H1 (cell line): Measurements from ENCODE around the gene TTC13. TPM values are rescaled to one million over a fixed set of nuclear protein-coding genes. Genes with fewer than 3 reads are reported as not detected.

ENCODE experiments used
- CTCF ChIA-PET: fragments of 300-600 bp; sonication (Branson Sonifier 250); formaldehyde crosslinking; loops from one replicate; lab custom pipeline; 2021; ENCODE audit not compliant: partially characterized antibody; lab: Charles Lee
- POLR2A ChIA-PET: fragments of 300-600 bp; sonication (Branson Sonifier 250); formaldehyde crosslinking; loops from one replicate; lab custom pipeline; 2021; ENCODE audit warnings: inconsistent platforms; ENCODE audit not compliant: partially characterized antibody; lab: Charles Lee
- DNase-seq, 2 experiments: peaks; one replicate each; pipeline versions ENCODE4 v3.0.0 to v3.0.0-alpha.2; 2010 to 2022; ENCODE audit warnings: low spot score in 2 of 2, low read depth in 1 of 2, mixed read lengths in 1 of 2
- FAIRE-seq: peaks from 2 replicates; lab custom pipeline; 2011; peaks lifted over from hg19 to GRCh38; lab: Jason Lieb, UNC
- H2AFZ ChIP-seq: 2 replicates; pipeline ENCODE4 v1.8.1; 2012; ENCODE audit warnings: low read length, inconsistent platforms
- H2AK5ac ChIP-seq: 2 replicates; pipeline ENCODE4 v1.6.1; 2013; ENCODE audit warnings: low read depth, low read length
- H2BK120ac ChIP-seq: replicated peaks from 2 replicates; pipeline ENCODE3; 2013; ENCODE audit warnings: low read depth, low read length, inconsistent platforms
- H2BK12ac ChIP-seq: 2 replicates; pipeline ENCODE4 v1.6.1; 2013; ENCODE audit warnings: low read depth, low read length
- H2BK15ac ChIP-seq: 2 replicates; pipeline ENCODE4 v1.6.1; 2013; ENCODE audit warnings: low read length
- H2BK20ac ChIP-seq: 2 replicates; pipeline ENCODE4 v1.6.1; 2013; ENCODE audit warnings: low read length
- H2BK5ac ChIP-seq: 2 replicates; pipeline ENCODE4 v1.6.1; 2013; ENCODE audit warnings: low read depth, low read length
- H3K14ac ChIP-seq: 2 replicates; pipeline ENCODE4 v1.6.1; 2013; ENCODE audit warnings: inconsistent platforms; ENCODE audit not compliant: insufficient read length
- H3K18ac ChIP-seq: 2 replicates; pipeline ENCODE4 v1.6.1; 2013; ENCODE audit warnings: low read length; ENCODE audit errors: extremely low read depth
- H3K23ac ChIP-seq: 2 replicates; pipeline ENCODE4 v1.6.1; 2013; ENCODE audit warnings: inconsistent platforms; ENCODE audit not compliant: insufficient read length
- H3K23me2 ChIP-seq: 2 replicates; pipeline ENCODE4 v1.6.1; 2013; ENCODE audit warnings: low read depth, low read length
- H3K27ac ChIP-seq: 2 replicates; pipeline ENCODE4 v1.6.1; 2011; ENCODE audit warnings: low read depth, low read length, inconsistent platforms
- H3K27me3 ChIP-seq, 4 experiments: replicated peaks in 1 of 4; 1 replicate in 1 of 4; 2 replicates in 3 of 4; pipeline versions ENCODE4 v1.6.1 to v1.8.1; 2011 to 2013; ENCODE audit warnings: low read length in 3 of 4, mild to moderate bottlenecking in 3 of 4, inconsistent platforms in 2 of 4, mixed read lengths in 2 of 4, moderate library complexity in 1 of 4; ENCODE audit not compliant: control insufficient read depth in 3 of 4, insufficient read depth in 3 of 4; ENCODE audit errors: extremely low read depth in 1 of 4
- H3K36me3 ChIP-seq, 4 experiments: 2 replicates each; pipeline versions ENCODE4 v1.6.1 to v1.8.1; 2011 to 2013; ENCODE audit warnings: mild to moderate bottlenecking in 4 of 4, low read length in 3 of 4, moderate library complexity in 2 of 4, control low read depth in 1 of 4, inconsistent platforms in 1 of 4; ENCODE audit not compliant: insufficient read depth in 4 of 4, control insufficient read depth in 2 of 4
- H3K4ac ChIP-seq: replicated peaks from 2 replicates; pipeline ENCODE3; 2013; ENCODE audit warnings: low read length, low read depth, mixed read lengths, inconsistent platforms; ENCODE audit not compliant: insufficient read length
- H3K4me1 ChIP-seq, 4 experiments: replicated peaks in 1 of 4; 1 replicate in 1 of 4; 2 replicates in 3 of 4; pipeline versions ENCODE4 v1.6.1 to v1.8.1; 2011 to 2013; ENCODE audit warnings: low read length in 3 of 4, inconsistent platforms in 2 of 4, mixed read lengths in 1 of 4; ENCODE audit not compliant: insufficient read depth in 4 of 4, control insufficient read depth in 3 of 4
- H3K4me2 ChIP-seq, 2 experiments: 2 replicates each; pipeline versions ENCODE4 v1.6.1 to v1.8.1; 2011 to 2013; ENCODE audit warnings: low read depth in 2 of 2, low read length in 2 of 2, control low read depth in 1 of 2, inconsistent platforms in 1 of 2, mild to moderate bottlenecking in 1 of 2; ENCODE audit not compliant: insufficient read depth in 1 of 2
- H3K4me3 ChIP-seq, 4 experiments: fragments of 200-600, 300-600 bp in 1 of 4; sonication (generic), shearing (Covaris generic), sonication (Bioruptor Twin) in 1 of 4; 2 replicates each; pipeline versions ENCODE4 v1.5.1 to v1.8.1; 2011 to 2016; ENCODE audit warnings: low read length in 4 of 4, low read depth in 3 of 4, control low read depth in 2 of 4, inconsistent platforms in 2 of 4, mild to moderate bottlenecking in 2 of 4, mixed read lengths in 1 of 4, moderate library complexity in 1 of 4; ENCODE audit not compliant: insufficient read depth in 2 of 4; ENCODE audit errors: extremely low read depth in 1 of 4
- H3K56ac ChIP-seq: replicated peaks from 2 replicates; pipeline ENCODE3; 2013; ENCODE audit warnings: low read depth, mild to moderate bottlenecking, mixed read lengths, low read length, inconsistent platforms; ENCODE audit not compliant: insufficient read length
- H3K79me1 ChIP-seq: 2 replicates; pipeline ENCODE4 v1.6.1; 2013; ENCODE audit warnings: low read depth, low read length, control low read depth
- H3K79me2 ChIP-seq, 2 experiments: 2 replicates each; pipeline versions ENCODE4 v1.6.1 to v1.8.1; 2012 to 2013; ENCODE audit warnings: low read length in 2 of 2, mild to moderate bottlenecking in 2 of 2, inconsistent platforms in 1 of 2; ENCODE audit not compliant: insufficient read depth in 2 of 2, control insufficient read depth in 1 of 2
- H3K9ac ChIP-seq, 4 experiments: replicated peaks in 1 of 4; 1 replicate in 1 of 4; 2 replicates in 3 of 4; pipeline versions ENCODE4 v1.6.1 to v1.8.1; 2011 to 2013; ENCODE audit warnings: low read depth in 3 of 4, low read length in 3 of 4, control low read depth in 2 of 4, mild to moderate bottlenecking in 2 of 4, moderate library complexity in 2 of 4, inconsistent platforms in 1 of 4; ENCODE audit errors: extremely low read depth in 1 of 4
- H3K9me3 ChIP-seq, 2 experiments: 2 replicates each; pipeline versions ENCODE4 v1.6.1 to v1.8.1; 2012 to 2013; ENCODE audit warnings: mild to moderate bottlenecking in 2 of 2, moderate library complexity in 2 of 2, control low read depth in 1 of 2, inconsistent platforms in 1 of 2, low read depth in 1 of 2, low read length in 1 of 2, mixed read lengths in 1 of 2; ENCODE audit not compliant: insufficient read depth in 2 of 2
- H4K20me1 ChIP-seq, 2 experiments: replicated peaks in 1 of 2; 2 replicates each; pipeline versions ENCODE3 to v1.8.1; 2011 to 2013; ENCODE audit warnings: inconsistent platforms in 2 of 2, low read length in 2 of 2, mild to moderate bottlenecking in 1 of 2; ENCODE audit not compliant: insufficient read depth in 2 of 2, control insufficient read depth in 1 of 2
- H4K5ac ChIP-seq: 2 replicates; pipeline ENCODE4 v1.6.1; 2013; ENCODE audit warnings: low read length, low read depth, mixed read lengths, inconsistent platforms; ENCODE audit not compliant: insufficient read length
- H4K8ac ChIP-seq: 2 replicates; pipeline ENCODE4 v1.8.0; 2013; ENCODE audit warnings: mild to moderate bottlenecking, moderate library complexity, low read length, inconsistent platforms; ENCODE audit not compliant: insufficient read depth; ENCODE audit errors: extremely low read depth
- H4K91ac ChIP-seq: replicated peaks from 2 replicates; pipeline ENCODE3; 2013; ENCODE audit warnings: low read length, mixed read lengths, inconsistent platforms; ENCODE audit not compliant: insufficient read length
- FOSL1 ChIP-seq: IDR thresholded peaks from 2 replicates; pipeline ENCODE4 v1.6.1; 2011; ENCODE audit warnings: mild to moderate bottlenecking, low read depth, low read length, moderate library complexity; ENCODE audit not compliant: insufficient read depth
- POLR2AphosphoS5 ChIP-seq: IDR thresholded peaks from 2 replicates; pipeline ENCODE4 v1.6.1; 2011; ENCODE audit warnings: low read depth, low read length
- POU5F1 ChIP-seq: IDR thresholded peaks from 2 replicates; pipeline ENCODE4 v1.6.1; 2011; ENCODE audit warnings: low read depth, mild to moderate bottlenecking, low read length, moderate library complexity
- SIRT6 ChIP-seq: IDR thresholded peaks from one replicate; pipeline ENCODE4 v1.7.1; 2012; ENCODE audit warnings: low read length, inconsistent platforms
- polyA plus RNA-seq, 7 experiments: library from polyadenylated mRNA; depleted of rRNA in 3 of 7; stranded (reverse) in 5 of 7; unstranded in 2 of 7; fragments of >200 nt in 5 of 7; fragments of 200-250 nt in 2 of 7; gene quantifications; 1 replicate in 5 of 7; 2 replicates in 1 of 7; 4 replicates in 1 of 7; pipeline versions ENCODE4 v1.2.1 to v1.2.3, GENCODE V29; 2011 to 2013; ENCODE audit warnings: missing spikeins in 2 of 7, mixed read lengths in 2 of 7
- total RNA-seq: library from RNA; stranded (reverse); fragmentation: NEBNext Ultra II Directional; extraction: Animal tissue kit (Norgen Biotek cat#: 25700); gene quantifications from 2 replicates; pipeline ENCODE4 v1.2.1, GENCODE V29; 2021
- TF ChIP-seq, protein P1 (sequence below): IDR thresholded peaks from 2 replicates; pipeline ENCODE4 v1.6.1; 2012; ENCODE audit warnings: low read length, inconsistent platforms

The TTC13 gene
- total and polyA plus RNA-seq, 2 of the 8 experiments (the other 6 are each of a cell fraction or from before 2014, with no cell fraction given) = 3.1 to 7.1 TPM

DNA sequence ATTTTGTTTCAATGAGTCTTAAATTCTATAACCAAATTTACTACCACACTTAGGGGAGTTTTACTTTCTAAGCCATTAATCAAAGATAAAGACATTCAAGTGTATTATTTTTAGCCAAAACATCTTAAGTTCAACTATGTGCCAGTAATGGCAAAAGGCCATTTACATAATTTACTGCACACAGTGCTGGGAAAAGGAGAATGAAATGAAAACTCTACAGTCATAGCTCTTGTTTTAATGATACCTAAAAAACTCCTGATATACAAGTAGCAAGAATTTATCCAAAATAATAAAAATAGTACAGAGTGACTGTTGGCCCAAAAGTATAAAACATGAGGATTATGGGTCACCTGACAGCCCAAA, 67.9 kb downstream of the TTC13 start:
- no peak overlapping the region for H2BK12ac ChIP-seq
- no peaks in the 10 kb centered on the region; a peak in 1 of 7 replicates for H3K4me1 ChIP-seq
- no peak overlapping the region for H3K18ac ChIP-seq
- FAIRE-seq (no peak), DNase-seq (no peak)
- H3K27ac ChIP-seq = no peak overlapping the region
- ChIA-PET CTCF (no interaction called here), POLR2A (no interaction called here)
- no peak overlapping the region for H2BK120ac ChIP-seq
- H2BK20ac ChIP-seq = no peak overlapping the region
- no peak overlapping the region for H4K8ac ChIP-seq
- no peak overlapping the region for H3K23ac ChIP-seq
- no peak overlapping the region for H3K14ac ChIP-seq
- H2AFZ ChIP-seq = no peak overlapping the region
- H4K5ac ChIP-seq = no peak overlapping the region
- H3K23me2 ChIP-seq = no peaks in the 10 kb centered on the region
- H3K79me1 ChIP-seq = no peaks in the 10 kb centered on the region
- H3K4me2 ChIP-seq = no peak overlapping the region
- H3K36me3 ChIP-seq = no peaks in the 10 kb centered on the region; a peak in 1 of 8 replicates
- no peak overlapping the region for H4K91ac ChIP-seq
- no peak overlapping the region for H3K9ac ChIP-seq
- no peak overlapping the region for H2BK15ac ChIP-seq
- H3K9me3 ChIP-seq = no peaks in the 10 kb centered on the region
- H3K79me2 ChIP-seq = no peaks in the 10 kb centered on the region
- no peak overlapping the region for H3K4me3 ChIP-seq
- H2BK5ac ChIP-seq = no peak overlapping the region
- no peaks in the 10 kb centered on the region for H3K27me3 ChIP-seq
- no peak overlapping the region for H2AK5ac ChIP-seq
- no peak overlapping the region for H3K56ac ChIP-seq
- peaks cover 0 to 3% of the 10 kb centered on the region in 2 experiments for H4K20me1 ChIP-seq
- no peak overlapping the region for H3K4ac ChIP-seq
- TF ChIP-seq SIRT6 = no peak
- TF ChIP-seq POLR2AphosphoS5 = no peak
- TF ChIP-seq, protein P1, sequence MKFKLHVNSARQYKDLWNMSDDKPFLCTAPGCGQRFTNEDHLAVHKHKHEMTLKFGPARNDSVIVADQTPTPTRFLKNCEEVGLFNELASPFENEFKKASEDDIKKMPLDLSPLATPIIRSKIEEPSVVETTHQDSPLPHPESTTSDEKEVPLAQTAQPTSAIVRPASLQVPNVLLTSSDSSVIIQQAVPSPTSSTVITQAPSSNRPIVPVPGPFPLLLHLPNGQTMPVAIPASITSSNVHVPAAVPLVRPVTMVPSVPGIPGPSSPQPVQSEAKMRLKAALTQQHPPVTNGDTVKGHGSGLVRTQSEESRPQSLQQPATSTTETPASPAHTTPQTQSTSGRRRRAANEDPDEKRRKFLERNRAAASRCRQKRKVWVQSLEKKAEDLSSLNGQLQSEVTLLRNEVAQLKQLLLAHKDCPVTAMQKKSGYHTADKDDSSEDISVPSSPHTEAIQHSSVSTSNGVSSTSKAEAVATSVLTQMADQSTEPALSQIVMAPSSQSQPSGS = no peak
- TF ChIP-seq FOSL1 = no peak
- TF ChIP-seq POU5F1 = no peak
